Calu3 (cell line): ENCODE measurements around the gene FRMD3. TPM values are rescaled to one million over a fixed set of nuclear protein-coding genes. Genes with fewer than 3 reads are reported as not detected.

ENCODE experiments used
- BruUV-seq: library from RNA; stranded (reverse); fragments of 400-500 nt; replicated peaks from 2 replicates; lab custom pipeline; 2021; lab: Mats Ljungman, UMichigan
- CTCF ChIA-PET: fragments of 300-600 bp; sonication (Branson Sonifier 250); formaldehyde crosslinking; loops from one replicate; lab custom pipeline; 2022; ENCODE audit warnings: antibody characterized with exemption; lab: Charles Lee
- DNase-seq: peaks from one replicate; pipeline ENCODE4 v3.0.0; 2022
- H3K27ac Mint-ChIP-seq: one replicate; pipeline ENCODE4 v1.8.0; 2022; ENCODE audit warnings: mixed read lengths; ENCODE audit not compliant: unreplicated experiment
- H3K27me3 Mint-ChIP-seq: one replicate; pipeline ENCODE4 v1.8.0; 2022; ENCODE audit warnings: mixed read lengths; ENCODE audit not compliant: unreplicated experiment
- H3K36me3 Mint-ChIP-seq: one replicate; pipeline ENCODE4 v1.8.0; 2022; ENCODE audit warnings: mild to moderate bottlenecking, moderate library complexity, mixed read lengths; ENCODE audit not compliant: insufficient read depth, unreplicated experiment
- H3K4me1 Mint-ChIP-seq: one replicate; pipeline ENCODE4 v1.8.0; 2022; ENCODE audit warnings: mild to moderate bottlenecking, low read depth, mixed read lengths; ENCODE audit not compliant: unreplicated experiment
- H3K4me3 Mint-ChIP-seq: one replicate; pipeline ENCODE4 v1.8.0; 2022; ENCODE audit warnings: mild to moderate bottlenecking, low read depth, moderate library complexity, mixed read lengths; ENCODE audit not compliant: unreplicated experiment
- H3K9me3 Mint-ChIP-seq: one replicate; pipeline ENCODE4 v1.8.0; 2022; ENCODE audit warnings: low read depth, mixed read lengths; ENCODE audit not compliant: unreplicated experiment
- CTCF ChIP-seq: fragments of 200-600 bp; IDR thresholded peaks from one replicate; pipeline ENCODE4 v1.8.0; 2022; ENCODE audit warnings: antibody characterized with exemption; ENCODE audit not compliant: unreplicated experiment
- intact Hi-C: fragments of 100-400 bp; cut with micrococcal nuclease; formaldehyde crosslinking; loops from one replicate; pipeline ENCODE4 v1.10.0; 2022; ENCODE audit not compliant: unreplicated experiment
- total RNA-seq: library from RNA; stranded (reverse); gene quantifications from 2 replicates; pipeline ENCODE4 v1.2.3, GENCODE V29; 2022

The FRMD3 gene
- total RNA-seq, 1 experiment from 2014 or later = 0.38 TPM

GRCh38 chr9:83406921-83407320, 131.3 kb downstream of the FRMD3 start:
- no peak for DNase-seq
- H3K27me3 Mint-ChIP-seq = peaks cover 32% of the 10 kb centered on the region
- peaks cover 3% of the 10 kb centered on the region for H3K9me3 Mint-ChIP-seq
- H3K27ac Mint-ChIP-seq = no peak overlapping the region
- H3K4me1 Mint-ChIP-seq = no peaks in the 10 kb centered on the region
- TF ChIP-seq CTCF = no peak
- intact Hi-C loops = no loop called here
- no TSS peak for BruUV-seq
- H3K4me3 Mint-ChIP-seq = no peak overlapping the region
- no peaks in the 10 kb centered on the region for H3K36me3 Mint-ChIP-seq
- CTCF ChIA-PET = no interaction called here

GRCh38 chr9:83405759-83406158, 132.4 kb downstream of the FRMD3 start:
- intact Hi-C loops = no loop called here
- CTCF ChIA-PET = no interaction called here
- TF ChIP-seq CTCF = no peak
- no peaks in the 10 kb centered on the region for H3K36me3 Mint-ChIP-seq
- H3K9me3 Mint-ChIP-seq = peaks cover 3% of the 10 kb centered on the region
- no peak for DNase-seq
- H3K27ac Mint-ChIP-seq = no peak overlapping the region
- H3K27me3 Mint-ChIP-seq = peaks cover 32% of the 10 kb centered on the region
- H3K4me1 Mint-ChIP-seq = no peaks in the 10 kb centered on the region
- no TSS peak for BruUV-seq
- H3K4me3 Mint-ChIP-seq = no peak overlapping the region

GRCh38 chr9:83403527-83404238, 134.5 kb downstream of the FRMD3 start:
- no peak overlapping the region for H3K27ac Mint-ChIP-seq
- H3K4me3 Mint-ChIP-seq = no peak overlapping the region
- H3K36me3 Mint-ChIP-seq = no peaks in the 10 kb centered on the region
- peaks cover 3% of the 10 kb centered on the region for H3K9me3 Mint-ChIP-seq
- H3K4me1 Mint-ChIP-seq = no peaks in the 10 kb centered on the region
- H3K27me3 Mint-ChIP-seq = peaks cover 15% of the 10 kb centered on the region
- CTCF ChIA-PET = interaction anchor here (0.5 to 1.3 kb wide), 2 partner anchors 15 to 140 kb away, joined by 3 to 9 read pairs; no protein-coding TSS in a partner anchor
- intact Hi-C loops = no loop called here
- no peak for DNase-seq
- no peak for TF ChIP-seq CTCF
- no TSS peak for BruUV-seq

GRCh38 chr9:83401328-83401900, 136.8 kb downstream of the FRMD3 start:
- no TSS peak for BruUV-seq
- Mint-ChIP-seq H3K27ac (no peak overlapping the region), H3K36me3 (no peaks in the 10 kb centered on the region), H3K27me3 (no peaks in the 10 kb centered on the region), H3K4me1 (no peaks in the 10 kb centered on the region), H3K4me3 (no peak overlapping the region), H3K9me3 (no peaks in the 10 kb centered on the region)
- TF ChIP-seq CTCF = no peak
- CTCF ChIA-PET = no interaction called here
- intact Hi-C loops = no loop called here
- DNase-seq = no peak
